K562 (cell line): ENCODE data around the gene TTC39B. TPM values are rescaled to one million over a fixed set of nuclear protein-coding genes. Genes with fewer than 3 reads are reported as not detected.

Experiments used
- ATAC-seq: fragments of 200-7000 bp; cut with Tn5 transposase; 3 replicates; pipeline ENCODE4 v1.9.1; 2020; ENCODE audit warnings: moderate library complexity
- BruUV-seq: library from RNA; stranded (reverse); fragments of 400-500 nt; replicated peaks from 2 replicates; lab custom pipeline; 2021; lab: Mats Ljungman, UMichigan
- CTCF ChIA-PET: fragments of 300-600 bp; formaldehyde crosslinking; extraction: SDS; loops from one replicate; lab custom pipeline; 2021; ENCODE audit warnings: low intra/inter-chr PET ratio; lab: Yijun Ruan, JAX
- POLR2A ChIA-PET: fragments of 300-600, 350-650 bp; sonication (Branson Sonifier 250); formaldehyde crosslinking; extraction: SDS; loops from one replicate; lab custom pipeline; 2021; ENCODE audit warnings: antibody characterized with exemption, inconsistent platforms; lab: Yijun Ruan, JAX
- DNase-seq, 4 experiments: peaks; one replicate each; pipeline versions ENCODE4 v3.0.0 to v3.0.0-alpha.2; 2011 to 2018; ENCODE audit warnings: low spot score in 3 of 4, mixed read lengths in 3 of 4; ENCODE audit errors: extremely low read depth in 1 of 4
- FAIRE-seq: peaks from 2 replicates; lab custom pipeline; 2011; peaks lifted over from hg19 to GRCh38; lab: Jason Lieb, UNC
- H2AFZ ChIP-seq: 2 replicates; pipeline ENCODE4 v1.6.0; 2011; ENCODE audit warnings: low read depth, low read length, control low read depth, inconsistent platforms
- H3K27ac ChIP-seq: fragments of 200-600 bp; 3 replicates; pipeline ENCODE4 v1.8.0; 2011; ENCODE audit warnings: low read depth, mild to moderate bottlenecking, control low read depth, inconsistent platforms, low read length, moderate library complexity, mixed read lengths; ENCODE audit errors: extremely low read depth
- H3K27me3 ChIP-seq, 2 experiments: fragments of 300-600 bp in 1 of 2; 2 replicates in 1 of 2; 3 replicates in 1 of 2; pipeline versions ENCODE4 v1.6.0 to v1.8.0; 2011; ENCODE audit warnings: inconsistent platforms in 2 of 2, low read length in 2 of 2, mild to moderate bottlenecking in 1 of 2, mixed read lengths in 1 of 2, moderate library complexity in 1 of 2; ENCODE audit not compliant: control insufficient read depth in 2 of 2, insufficient read depth in 2 of 2
- H3K36me3 ChIP-seq: fragments of 300-600 bp; 3 replicates; pipeline ENCODE4 v1.8.0; 2011; ENCODE audit warnings: mild to moderate bottlenecking, low read length, inconsistent platforms; ENCODE audit not compliant: control insufficient read depth, insufficient read depth
- H3K4me1 ChIP-seq, 2 experiments: fragments of 200-600 bp in 1 of 2; replicated peaks in 1 of 2; 2 replicates in 1 of 2; 3 replicates in 1 of 2; pipeline versions ENCODE4 v1.5.1 to v1.8.0; 2011; ENCODE audit warnings: inconsistent platforms in 2 of 2, low read length in 2 of 2, mild to moderate bottlenecking in 1 of 2, mixed read lengths in 1 of 2, moderate library complexity in 1 of 2; ENCODE audit not compliant: control insufficient read depth in 2 of 2, insufficient read depth in 2 of 2
- H3K4me2 ChIP-seq: 2 replicates; pipeline ENCODE4 v1.6.1; 2011; ENCODE audit warnings: low read length, control low read depth, inconsistent platforms, mixed read lengths; ENCODE audit not compliant: insufficient read depth
- H3K4me3 ChIP-seq: fragments of 200-600 bp; sonication (generic), shearing (Covaris generic); 2 replicates; pipeline ENCODE4 v1.5.1; 2016; ENCODE audit warnings: control low read depth, inconsistent platforms
- H3K79me2 ChIP-seq: fragments of 200-600 bp; 3 replicates; pipeline ENCODE4 v1.8.0; 2011; ENCODE audit warnings: low read length, inconsistent platforms; ENCODE audit not compliant: control insufficient read depth, insufficient read depth
- H3K9ac ChIP-seq, 2 experiments: 2 replicates each; pipeline versions ENCODE4 v1.6.0 to v1.6.1; 2011; ENCODE audit warnings: low read depth in 2 of 2, low read length in 2 of 2, control low read depth in 1 of 2, inconsistent platforms in 1 of 2, mild to moderate bottlenecking in 1 of 2, mixed read lengths in 1 of 2; ENCODE audit not compliant: insufficient read depth in 1 of 2
- H3K9me1 ChIP-seq: one replicate; pipeline ENCODE4 v1.6.0; 2011; ENCODE audit warnings: inconsistent platforms, mild to moderate bottlenecking, low read length, moderate library complexity; ENCODE audit not compliant: control insufficient read depth, insufficient read depth
- H3K9me3 ChIP-seq: replicated peaks from 2 replicates; pipeline ENCODE4 v1.5.1; 2011; ENCODE audit warnings: low read depth, low read length, inconsistent platforms; ENCODE audit not compliant: control insufficient read depth, insufficient read depth
- H4K20me1 ChIP-seq: replicated peaks from 2 replicates; pipeline ENCODE4 v1.6.1; 2011; ENCODE audit warnings: low read length, inconsistent platforms, mixed read lengths; ENCODE audit not compliant: control insufficient read depth, insufficient read depth
- CEBPG ChIP-seq, 3 experiments: fragments of 200-800 bp in 1 of 3; sonication (Bioruptor generic) in 1 of 3; sonication (generic) in 1 of 3; formaldehyde crosslinking in 1 of 3; IDR thresholded peaks in 2 of 3; conservative IDR thresholded peaks in 1 of 3; 2 replicates each; pipeline versions ENCODE4 v1.6.1 to v1.8.0; 2016 to 2022; ENCODE audit warnings: missing compliant biosample characterization in 2 of 3, missing genetic modification characterization in 2 of 3, mild to moderate bottlenecking in 1 of 3, missing genetic modification reagents in 1 of 3
- HIVEP1 ChIP-seq: fragments of 250-450 bp; sonication (Bioruptor Pico); IDR thresholded peaks from 2 replicates; pipeline ENCODE4 v1.4.0; 2020; ENCODE audit warnings: mild to moderate bottlenecking
- ID3 ChIP-seq, 2 experiments: fragments of 250-450 bp in 1 of 2; fragments of 450-650 bp in 1 of 2; sonication (Bioruptor Pico) in 1 of 2; IDR thresholded peaks; 2 replicates each; pipeline versions ENCODE4 v1.6.1 to v1.8.0; 2016 to 2021; ENCODE audit warnings: mild to moderate bottlenecking in 2 of 2, moderate library complexity in 2 of 2, missing compliant biosample characterization in 1 of 2, missing genetic modification characterization in 1 of 2
- KDM1A ChIP-seq, 2 experiments: fragments of 450-650 bp; IDR thresholded peaks; 2 replicates each; pipeline ENCODE4 v1.6.1; 2016; ENCODE audit warnings: mild to moderate bottlenecking in 2 of 2
- MAFF ChIP-seq: IDR thresholded peaks from 2 replicates; pipeline ENCODE4 v1.6.1; 2012; ENCODE audit warnings: low read length, improper control_type of control experiment
- NRF1 ChIP-seq, 2 experiments: fragments of 450-650 bp; IDR thresholded peaks in 1 of 2; conservative IDR thresholded peaks in 1 of 2; 2 replicates each; pipeline ENCODE4 v1.6.1; 2014; ENCODE audit warnings: mild to moderate bottlenecking in 2 of 2
- WGBS: fragments of 100-300 bp; shearing (Covaris generic); methylation state at CpG from one replicate; pipeline ENCODE4 v1.1.6; 2016; ENCODE audit warnings: low coverage, mixed read lengths; ENCODE audit not compliant: insufficient coverage; ENCODE audit errors: missing lambda C conversion rate; 5-methylcytosine and 5-hydroxymethylcytosine counted together
- in situ Hi-C: fragments of 300-500 bp; cut with MboI; formaldehyde crosslinking; loops from 4 replicates; pipeline ENCODE4 v1.15.0; 2018; ENCODE audit warnings: inconsistent platforms, mixed read lengths
- intact Hi-C: fragments of 100-400 bp; cut with micrococcal nuclease; formaldehyde crosslinking; loops from 2 replicates; pipeline ENCODE4 v1.14.2; 2022
- polyA plus RNA-seq, 8 experiments: library from polyadenylated mRNA; depleted of rRNA in 4 of 8; stranded (reverse) in 5 of 8; unstranded in 3 of 8; fragments of >200 nt; fragmentation: Nextera tagmentation in 2 of 8; fragmentation: Illumina TruSeq in 1 of 8; extraction: Ambion mirVana in 2 of 8; extraction: Trizol in 1 of 8; gene quantifications; 2 replicates each; pipeline versions ENCODE4 v1.2.1 to v1.2.3, GENCODE V29; 2011 to 2014; ENCODE audit warnings: inconsistent platforms in 1 of 8, missing spikeins in 1 of 8
- total RNA-seq, 7 experiments: library from RNA; depleted of rRNA in 6 of 7; stranded (reverse); fragments of >200 nt in 6 of 7; fragmentation: Illumina TruSeq in 2 of 7; extraction: Trizol in 2 of 7; gene quantifications; 2 replicates each; pipeline versions ENCODE4 v1.2.1 to v1.2.3, GENCODE V29; 2011 to 2021; ENCODE audit warnings: low replicate concordance in 1 of 7
- TF ChIP-seq, protein P1 (sequence below), 2 experiments: IDR thresholded peaks; 2 replicates each; pipeline ENCODE4 v1.6.1; 2011; ENCODE audit warnings: borderline replicate concordance in 1 of 2, control low read depth in 1 of 2, low read depth in 1 of 2, low read length in 1 of 2, mild to moderate bottlenecking in 1 of 2, mixed read lengths in 1 of 2, moderate library complexity in 1 of 2; ENCODE audit not compliant: insufficient read depth in 1 of 2, insufficient read length in 1 of 2, poor library complexity in 1 of 2, severe bottlenecking in 1 of 2; ENCODE audit errors: extremely low read depth in 1 of 2
- TF ChIP-seq, protein P2 (sequence below): fragments of 250-450 bp; sonication (Bioruptor Pico); IDR thresholded peaks from 2 replicates; pipeline ENCODE4 v1.5.1; 2021; ENCODE audit warnings: mild to moderate bottlenecking
- TF ChIP-seq, protein P3 (sequence below): fragments of 450-650 bp; formaldehyde crosslinking; IDR thresholded peaks from 2 replicates; pipeline ENCODE4 v1.4.0; 2022; ENCODE audit warnings: missing genetic modification characterization

Gene TTC39B
- total and polyA plus RNA-seq, 9 of the 15 experiments (the other 6 are each of a cell fraction or from before 2014, with no cell fraction given), result 0.32 to 1.2 (median 0.95) TPM

DNA sequence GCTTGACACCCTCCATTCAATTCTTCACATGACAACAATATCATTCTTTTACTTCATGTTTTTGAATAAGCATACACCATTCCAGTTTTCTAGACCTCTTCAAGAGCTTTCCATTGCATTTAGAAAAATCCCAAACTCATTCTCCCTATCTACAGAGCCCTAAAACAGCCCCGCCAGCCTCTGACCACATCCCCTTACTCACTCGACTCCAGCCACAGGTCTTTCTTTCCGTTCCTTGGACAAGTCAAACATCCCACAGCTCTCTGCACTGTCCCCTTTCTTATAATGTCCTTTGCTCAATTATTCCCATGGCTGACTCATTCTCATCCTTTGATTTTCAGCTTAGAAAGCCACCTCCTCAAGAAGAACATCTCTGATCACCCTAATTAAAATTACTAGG is 38.2 kb downstream of the TTC39B start:
- Histone ChIP-seq H3K27me3 (no peaks in the 10 kb centered on the region; a peak in 1 of 5 replicates), H3K36me3 (no peaks in the 10 kb centered on the region), H3K4me2 (no peak overlapping the region), H3K9me3 (no peaks in the 10 kb centered on the region), H3K9ac (no peak overlapping the region), H3K4me3 (no peak overlapping the region), H3K9me1 (no peaks in the 10 kb centered on the region)
- CTCF ChIA-PET, result no interaction called here
- ATAC-seq, result no peak
- WGBS, result 0% methylated on average over 3 of the region's 3 CpGs
- BruUV-seq, result no TSS peak
- no peak for FAIRE-seq
- TF ChIP-seq, protein P1, sequence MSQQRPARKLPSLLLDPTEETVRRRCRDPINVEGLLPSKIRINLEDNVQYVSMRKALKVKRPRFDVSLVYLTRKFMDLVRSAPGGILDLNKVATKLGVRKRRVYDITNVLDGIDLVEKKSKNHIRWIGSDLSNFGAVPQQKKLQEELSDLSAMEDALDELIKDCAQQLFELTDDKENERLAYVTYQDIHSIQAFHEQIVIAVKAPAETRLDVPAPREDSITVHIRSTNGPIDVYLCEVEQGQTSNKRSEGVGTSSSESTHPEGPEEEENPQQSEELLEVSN (IDR thresholded peaks at IDR 0.05; ENCODE audit: borderline replicate concordance in 1 of 2, extremely low read depth in 1 of 2, insufficient read depth in 1 of 2, insufficient read length in 1 of 2, low read depth in 1 of 2, low read length in 1 of 2, poor library complexity in 1 of 2, severe bottlenecking in 1 of 2), result no peak
- TF ChIP-seq NRF1 (conservative IDR thresholded peaks at IDR 0.05 in 1 of 2, IDR thresholded peaks at IDR 0.05 in 1 of 2), result no peak
- TF ChIP-seq ID3 (CRISPR knock-in tag; IDR thresholded peaks at IDR 0.05), result no peak
- TF ChIP-seq ID3 (tag; IDR thresholded peaks at IDR 0.05), result no peak
- no peak for TF ChIP-seq CEBPG (CRISPR knock-in tag; IDR thresholded peaks at IDR 0.05)
- TF ChIP-seq CEBPG (tag; conservative IDR thresholded peaks at IDR 0.05 in 1 of 2, IDR thresholded peaks at IDR 0.05 in 1 of 2), result no peak
- TF ChIP-seq, protein P2, sequence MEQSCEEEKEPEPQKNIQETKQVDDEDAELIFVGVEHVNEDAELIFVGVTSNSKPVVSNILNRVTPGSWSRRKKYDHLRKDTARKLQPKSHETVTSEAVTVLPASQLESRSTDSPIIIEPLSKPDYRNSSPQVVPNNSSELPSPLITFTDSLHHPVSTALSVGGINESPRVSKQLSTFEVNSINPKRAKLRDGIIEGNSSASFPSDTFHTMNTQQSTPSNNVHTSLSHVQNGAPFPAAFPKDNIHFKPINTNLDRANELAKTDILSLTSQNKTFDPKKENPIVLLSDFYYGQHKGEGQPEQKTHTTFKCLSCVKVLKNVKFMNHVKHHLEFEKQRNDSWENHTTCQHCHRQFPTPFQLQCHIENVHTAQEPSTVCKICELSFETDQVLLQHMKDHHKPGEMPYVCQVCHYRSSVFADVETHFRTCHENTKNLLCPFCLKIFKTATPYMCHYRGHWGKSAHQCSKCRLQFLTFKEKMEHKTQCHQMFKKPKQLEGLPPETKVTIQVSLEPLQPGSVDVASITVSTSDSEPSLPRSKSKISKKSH (CRISPR knock-in tag), result no peak
- TF ChIP-seq, protein P3, sequence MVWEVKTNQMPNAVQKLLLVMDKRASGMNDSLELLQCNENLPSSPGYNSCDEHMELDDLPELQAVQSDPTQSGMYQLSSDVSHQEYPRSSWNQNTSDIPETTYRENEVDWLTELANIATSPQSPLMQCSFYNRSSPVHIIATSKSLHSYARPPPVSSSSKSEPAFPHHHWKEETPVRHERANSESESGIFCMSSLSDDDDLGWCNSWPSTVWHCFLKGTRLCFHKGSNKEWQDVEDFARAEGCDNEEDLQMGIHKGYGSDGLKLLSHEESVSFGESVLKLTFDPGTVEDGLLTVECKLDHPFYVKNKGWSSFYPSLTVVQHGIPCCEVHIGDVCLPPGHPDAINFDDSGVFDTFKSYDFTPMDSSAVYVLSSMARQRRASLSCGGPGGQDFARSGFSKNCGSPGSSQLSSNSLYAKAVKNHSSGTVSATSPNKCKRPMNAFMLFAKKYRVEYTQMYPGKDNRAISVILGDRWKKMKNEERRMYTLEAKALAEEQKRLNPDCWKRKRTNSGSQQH (CRISPR knock-in tag), result no peak
- TF ChIP-seq HIVEP1 (CRISPR knock-in tag), result no peak
- TF ChIP-seq KDM1A (IDR thresholded peaks at IDR 0.05), result no peak
- no peak for TF ChIP-seq MAFF
- TF ChIP-seq, all 486 proteins: peak for 0
- H3K79me2 ChIP-seq, result no peaks in the 10 kb centered on the region
- in situ Hi-C loops (no loop called here), intact Hi-C loops (no loop called here)
- no peak overlapping the region for H2AFZ ChIP-seq
- H3K27ac ChIP-seq, result no peak overlapping the region
- no peaks in the 10 kb centered on the region for H3K4me1 ChIP-seq
- H4K20me1 ChIP-seq, result no peaks in the 10 kb centered on the region
- POLR2A ChIA-PET, result interaction anchor here (0.6 to 1.1 kb wide), 2 partner anchors 12 to 39 kb away, joined by 3 to 4 read pairs; no protein-coding TSS in a partner anchor
- no peak for DNase-seq
